WI38 (cell line): ENCODE results near the gene ZNF107.

Source experiments
- H3K4me3 ChIP-seq: 2 replicates; pipeline ENCODE4 v1.5.1; 2011; ENCODE audit warnings: low read depth, mild to moderate bottlenecking, control low read depth, low read length
- TF ChIP-seq, protein P1 (sequence below): IDR thresholded peaks from 2 replicates; pipeline ENCODE4 v1.5.1; 2012; ENCODE audit warnings: low read depth, mild to moderate bottlenecking, control low read depth, low read length

The ZNF107 gene

DNA sequence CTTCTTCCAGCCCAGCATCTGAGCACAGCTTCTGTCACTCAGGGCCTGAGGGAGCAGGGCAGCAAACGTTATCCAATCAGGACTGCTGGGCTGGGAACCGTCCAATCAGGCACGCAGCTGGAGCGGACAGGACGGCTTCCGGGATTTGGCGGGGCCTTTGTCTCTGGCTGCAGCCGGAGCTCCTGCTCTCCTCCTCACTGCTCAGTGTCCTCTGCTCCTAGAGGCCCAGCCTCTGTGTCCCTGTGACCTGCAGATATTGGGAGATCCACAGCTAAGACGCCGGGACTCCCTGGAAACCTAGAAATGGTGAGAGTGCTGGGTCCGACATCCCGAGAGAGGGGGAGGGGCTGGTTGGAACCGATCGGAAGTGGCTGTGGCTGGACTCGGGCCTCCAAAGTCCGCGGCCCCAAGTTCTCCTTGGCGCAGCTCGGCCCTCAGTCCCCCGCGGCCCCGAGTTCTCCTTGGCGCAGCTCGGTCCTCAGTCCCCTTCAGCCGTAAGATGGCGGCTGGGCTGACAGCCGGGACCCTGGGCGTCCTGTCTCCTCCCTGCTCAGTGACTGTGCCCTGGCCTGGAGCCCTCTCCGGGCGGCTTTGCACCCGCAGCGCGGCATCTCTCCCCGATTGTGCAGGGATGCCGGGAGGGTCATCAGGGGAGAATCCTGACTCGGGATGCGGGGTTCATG is at the start of gene ZNF107:
TSS of gene ZNF107 (plus strand) at position 154 of the 683 bp plus-strand sequence. CDS start at position 304, 150 bp downstream.
- peak within 1 kb of the TSS; percentile 90 for H3K4me3 ChIP-seq
- TF ChIP-seq, protein P1, sequence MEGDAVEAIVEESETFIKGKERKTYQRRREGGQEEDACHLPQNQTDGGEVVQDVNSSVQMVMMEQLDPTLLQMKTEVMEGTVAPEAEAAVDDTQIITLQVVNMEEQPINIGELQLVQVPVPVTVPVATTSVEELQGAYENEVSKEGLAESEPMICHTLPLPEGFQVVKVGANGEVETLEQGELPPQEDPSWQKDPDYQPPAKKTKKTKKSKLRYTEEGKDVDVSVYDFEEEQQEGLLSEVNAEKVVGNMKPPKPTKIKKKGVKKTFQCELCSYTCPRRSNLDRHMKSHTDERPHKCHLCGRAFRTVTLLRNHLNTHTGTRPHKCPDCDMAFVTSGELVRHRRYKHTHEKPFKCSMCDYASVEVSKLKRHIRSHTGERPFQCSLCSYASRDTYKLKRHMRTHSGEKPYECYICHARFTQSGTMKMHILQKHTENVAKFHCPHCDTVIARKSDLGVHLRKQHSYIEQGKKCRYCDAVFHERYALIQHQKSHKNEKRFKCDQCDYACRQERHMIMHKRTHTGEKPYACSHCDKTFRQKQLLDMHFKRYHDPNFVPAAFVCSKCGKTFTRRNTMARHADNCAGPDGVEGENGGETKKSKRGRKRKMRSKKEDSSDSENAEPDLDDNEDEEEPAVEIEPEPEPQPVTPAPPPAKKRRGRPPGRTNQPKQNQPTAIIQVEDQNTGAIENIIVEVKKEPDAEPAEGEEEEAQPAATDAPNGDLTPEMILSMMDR = no peak

DNA sequence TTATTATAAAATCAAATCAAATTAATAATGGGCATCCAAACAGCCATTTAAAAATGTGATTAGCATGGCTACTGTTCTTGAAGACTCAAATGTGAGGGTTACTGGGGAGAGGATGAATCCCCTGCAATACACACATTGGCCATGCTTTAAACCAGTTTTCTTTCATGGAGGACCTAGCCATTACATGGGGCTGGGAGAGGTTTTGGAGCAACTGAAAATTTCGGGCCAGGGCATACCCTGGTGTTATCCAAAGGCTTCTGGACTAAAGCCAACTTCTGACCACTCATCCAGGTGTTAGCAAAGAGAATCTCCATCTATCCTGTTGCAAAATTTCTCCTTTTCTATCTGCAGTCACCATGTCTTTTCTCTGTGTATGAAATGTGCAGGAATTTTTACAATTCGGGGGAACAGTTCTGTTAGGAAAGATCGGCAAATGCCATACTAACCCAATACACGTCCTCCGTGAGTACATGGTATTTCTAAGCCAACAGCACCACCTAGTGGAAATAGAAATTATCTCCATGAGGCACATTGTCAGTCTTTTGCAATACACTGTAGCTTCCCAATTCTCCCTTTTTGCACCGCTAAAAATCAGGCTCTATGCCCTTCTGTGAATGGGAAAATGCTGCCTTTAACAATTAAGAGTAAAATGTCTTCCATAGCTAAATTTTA is 47.0 kb upstream of the ZNF107 start:
- no peak overlapping the region for H3K4me3 ChIP-seq
- TF ChIP-seq, protein P1 = peak; percentile 19; the same call in 1 of the 2 replicates

DNA sequence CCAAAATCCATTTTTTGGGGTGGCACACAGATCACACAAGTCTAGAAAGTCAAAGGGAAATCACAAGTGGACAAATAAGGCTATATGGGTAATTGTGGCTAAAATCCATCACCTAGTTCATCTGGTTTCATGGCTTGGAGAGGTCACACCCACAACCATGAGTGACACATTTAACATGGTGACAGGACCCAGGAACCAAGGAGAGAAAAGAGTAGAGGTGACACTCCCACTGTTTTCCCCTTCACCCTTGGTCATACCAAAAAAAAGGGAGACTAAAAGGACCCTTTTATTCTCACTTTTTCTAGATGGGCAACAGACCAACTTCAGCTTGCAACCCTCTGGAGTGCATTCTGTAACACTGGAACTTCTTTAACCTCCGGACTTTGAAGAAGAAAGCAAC is 46.2 kb upstream of the ZNF107 start:
- H3K4me3 ChIP-seq = no peak overlapping the region
- TF ChIP-seq, protein P1 = no peak

DNA sequence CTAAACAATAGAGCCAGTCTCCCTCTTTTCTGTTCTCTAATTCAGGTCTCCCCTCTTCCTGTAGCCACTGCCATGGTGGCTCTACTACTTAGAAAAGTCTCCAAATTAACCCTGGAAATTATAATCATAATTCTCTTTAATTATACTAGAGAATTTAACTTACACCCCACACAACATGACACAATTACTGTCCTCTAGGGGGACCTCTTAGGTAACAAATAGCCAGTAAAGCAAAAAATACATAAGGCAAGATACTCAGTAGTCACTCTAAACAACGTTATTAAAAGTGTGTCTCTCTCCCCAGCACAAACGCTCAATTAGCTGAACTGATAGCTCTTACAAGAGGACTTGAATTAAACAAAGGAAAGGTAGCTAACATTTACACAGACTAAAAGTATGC is 44.3 kb upstream of the ZNF107 start:
- TF ChIP-seq, protein P1 = no peak
- H3K4me3 ChIP-seq = no peak overlapping the region

DNA sequence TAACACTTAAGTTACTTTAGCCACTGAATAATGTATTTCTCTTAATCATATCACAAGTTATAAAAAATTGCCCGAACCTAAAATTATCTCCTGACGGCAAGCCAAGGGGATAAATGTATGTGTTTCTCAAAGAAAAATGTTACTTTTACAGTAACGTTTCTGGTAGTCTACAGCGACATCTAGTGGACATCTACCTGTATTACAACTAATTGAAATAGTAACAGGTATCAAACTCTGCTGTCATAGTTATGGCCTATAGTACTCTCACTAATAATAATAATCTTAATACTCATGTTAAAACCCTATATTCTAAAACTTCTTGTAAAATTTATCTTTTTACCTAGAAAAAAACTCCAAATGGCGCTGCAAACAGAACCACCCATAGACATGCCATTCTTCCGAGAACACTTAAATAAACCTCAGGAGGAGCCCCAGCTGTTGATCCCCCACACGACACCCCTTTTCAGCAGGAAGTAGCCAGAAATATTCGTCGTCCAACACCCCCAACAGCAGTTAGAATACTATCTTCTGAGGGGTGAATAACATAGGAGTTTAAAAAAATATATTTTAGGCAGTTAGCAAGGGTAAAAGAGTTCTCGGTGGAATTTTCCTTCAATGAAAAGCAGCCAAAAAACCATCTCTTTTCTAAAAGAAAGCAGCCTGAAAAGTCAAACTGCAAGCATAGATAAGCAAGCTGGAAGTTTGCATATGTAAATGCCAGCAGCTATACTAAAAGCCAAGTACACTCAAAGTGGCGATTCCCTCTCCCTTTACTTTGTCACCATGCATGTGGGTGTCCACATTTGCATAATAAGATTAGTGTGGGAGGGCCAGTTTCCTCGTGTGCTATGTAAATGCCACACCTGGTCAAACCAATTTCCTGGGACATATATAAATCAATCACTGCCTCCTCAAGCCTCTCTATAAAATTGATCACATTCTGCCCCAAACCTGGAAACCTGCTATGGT is 40.5 kb upstream of the ZNF107 start:
- H3K4me3 ChIP-seq = no peak overlapping the region
- TF ChIP-seq, protein P1 = peak; percentile 34; the same call in 1 of the 2 replicates

DNA sequence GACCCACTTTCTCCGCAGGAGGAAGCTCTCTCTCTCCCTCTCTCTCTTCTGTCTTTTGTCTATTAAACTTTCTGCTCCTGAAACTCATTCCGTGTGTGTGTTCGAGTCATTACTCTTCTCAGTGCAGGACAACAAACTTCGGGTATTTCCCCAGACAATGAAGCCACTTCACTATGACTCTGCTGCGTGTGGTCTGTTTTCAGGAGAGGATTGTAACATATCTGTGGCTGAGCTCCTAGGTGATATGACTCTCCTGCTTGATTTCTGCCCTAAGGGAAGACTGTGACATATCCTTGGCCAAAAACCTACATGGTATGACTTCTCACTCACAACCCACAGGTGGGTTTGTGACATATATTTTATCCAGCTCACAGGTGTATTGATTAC is 39.9 kb upstream of the ZNF107 start:
- no peak overlapping the region for H3K4me3 ChIP-seq
- TF ChIP-seq, protein P1 = no peak
